Measurements from ENCODE around the gene GHR. TPM values are rescaled to one million over a fixed set of nuclear protein-coding genes. Genes with fewer than 3 reads are reported as not detected.

GHR gene
- total RNA-seq, 2 experiments from 2014 or later = not detected

DNA sequence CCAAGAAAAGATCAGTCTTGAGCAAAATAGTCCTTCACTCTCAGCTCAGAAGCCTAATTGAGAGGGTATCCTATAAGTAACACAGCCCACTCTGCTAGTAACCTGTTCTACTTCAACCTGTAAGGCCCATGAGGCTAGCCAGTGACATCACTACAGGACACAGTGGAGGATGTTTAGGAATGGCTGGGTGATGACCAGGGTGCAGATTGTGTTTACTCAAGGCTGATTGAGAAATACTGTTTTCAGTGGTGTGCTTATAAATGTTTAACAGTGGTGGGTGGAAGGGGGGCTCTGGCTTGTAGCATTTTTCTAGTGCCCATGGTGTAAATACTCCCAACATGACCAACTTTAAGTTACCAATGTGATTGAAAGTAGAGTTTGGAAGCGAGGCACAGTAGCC, 173.6 kb downstream of the GHR start:
- Mint-ChIP-seq H3K9me3 (no peaks in the 10 kb centered on the region), H3K4me1 (ENCODE audit: low read depth) (no peaks in the 10 kb centered on the region), H3K27ac (no peak overlapping the region), H3K4me3 (no peak overlapping the region), H3K36me3 (ENCODE audit: low read depth) (no peaks in the 10 kb centered on the region), H3K27me3 (peaks cover 4% of the 10 kb centered on the region)
- ChIA-PET POLR2A (no interaction called here), CTCF (no interaction called here)
- TF ChIP-seq, protein P1, sequence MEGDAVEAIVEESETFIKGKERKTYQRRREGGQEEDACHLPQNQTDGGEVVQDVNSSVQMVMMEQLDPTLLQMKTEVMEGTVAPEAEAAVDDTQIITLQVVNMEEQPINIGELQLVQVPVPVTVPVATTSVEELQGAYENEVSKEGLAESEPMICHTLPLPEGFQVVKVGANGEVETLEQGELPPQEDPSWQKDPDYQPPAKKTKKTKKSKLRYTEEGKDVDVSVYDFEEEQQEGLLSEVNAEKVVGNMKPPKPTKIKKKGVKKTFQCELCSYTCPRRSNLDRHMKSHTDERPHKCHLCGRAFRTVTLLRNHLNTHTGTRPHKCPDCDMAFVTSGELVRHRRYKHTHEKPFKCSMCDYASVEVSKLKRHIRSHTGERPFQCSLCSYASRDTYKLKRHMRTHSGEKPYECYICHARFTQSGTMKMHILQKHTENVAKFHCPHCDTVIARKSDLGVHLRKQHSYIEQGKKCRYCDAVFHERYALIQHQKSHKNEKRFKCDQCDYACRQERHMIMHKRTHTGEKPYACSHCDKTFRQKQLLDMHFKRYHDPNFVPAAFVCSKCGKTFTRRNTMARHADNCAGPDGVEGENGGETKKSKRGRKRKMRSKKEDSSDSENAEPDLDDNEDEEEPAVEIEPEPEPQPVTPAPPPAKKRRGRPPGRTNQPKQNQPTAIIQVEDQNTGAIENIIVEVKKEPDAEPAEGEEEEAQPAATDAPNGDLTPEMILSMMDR (IDR thresholded peaks at IDR 0.05) = no peak
- intact Hi-C loops (cut with micrococcal nuclease) = no loop called here
- ATAC-seq = no peak
- DNase-seq = no peak

DNA sequence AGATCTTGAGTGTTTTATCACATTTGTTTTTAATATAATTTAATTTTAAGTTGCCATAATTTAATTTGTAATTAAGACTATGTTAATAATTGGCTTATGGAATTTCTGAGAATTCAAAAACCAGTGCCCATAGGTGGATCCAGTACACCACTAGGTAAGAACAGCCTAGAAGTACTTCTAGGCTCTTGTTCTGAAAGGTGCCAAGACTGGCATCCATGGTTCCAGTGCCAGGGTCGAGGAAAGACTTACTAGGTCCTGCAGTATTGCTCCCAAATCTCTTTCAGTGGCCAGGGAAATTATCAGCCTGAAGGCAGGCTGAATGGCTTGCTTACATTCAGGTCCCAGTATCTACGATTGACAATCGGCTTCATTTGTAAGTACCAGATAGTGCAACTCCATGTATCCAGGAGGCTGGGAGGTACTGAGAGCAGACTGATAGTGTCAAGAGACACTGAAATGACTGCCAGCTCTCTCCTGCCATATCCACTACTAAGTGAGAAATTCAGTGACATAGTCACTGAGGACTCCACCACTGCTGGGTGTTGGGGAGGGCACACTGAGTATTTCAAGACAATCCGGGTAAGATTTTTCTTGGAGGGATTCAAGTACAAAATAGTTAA, 174.2 kb downstream of the GHR start:
- ChIA-PET POLR2A (no interaction called here), CTCF (no interaction called here)
- ATAC-seq = no peak
- TF ChIP-seq, protein P1 (IDR thresholded peaks at IDR 0.05) = no peak
- Mint-ChIP-seq H3K27me3 (peaks cover 4% of the 10 kb centered on the region), H3K27ac (no peak overlapping the region), H3K36me3 (ENCODE audit: low read depth) (no peaks in the 10 kb centered on the region), H3K4me1 (ENCODE audit: low read depth) (no peaks in the 10 kb centered on the region), H3K9me3 (no peaks in the 10 kb centered on the region), H3K4me3 (no peak overlapping the region)
- intact Hi-C loops (cut with micrococcal nuclease) = no loop called here
- no peak for DNase-seq

DNA sequence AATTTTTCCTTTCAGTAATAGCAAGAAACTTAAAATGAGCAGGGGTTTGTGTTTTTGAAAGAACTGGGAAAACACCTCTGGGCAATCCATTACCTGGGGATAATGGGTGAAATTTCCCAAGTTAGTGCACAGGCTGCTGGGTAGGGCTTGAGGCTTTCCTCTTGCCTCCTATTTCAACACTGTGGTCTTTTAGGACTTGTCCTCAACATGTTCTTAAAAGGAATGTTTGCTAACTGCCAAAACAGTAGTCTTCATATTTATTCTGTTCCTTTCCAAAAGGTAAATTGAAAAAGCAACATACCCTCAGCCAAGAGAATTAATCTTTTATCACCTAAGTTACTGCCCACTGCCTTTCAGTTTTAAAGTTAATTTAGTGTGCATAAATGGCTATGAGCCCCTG, 175.1 kb downstream of the GHR start:
- ChIA-PET POLR2A (no interaction called here), CTCF (no interaction called here)
- peaks cover 4% of the 10 kb centered on the region for H3K27me3 Mint-ChIP-seq
- intact Hi-C loops (cut with micrococcal nuclease) = no loop called here
- no peak overlapping the region for H3K4me3 Mint-ChIP-seq
- DNase-seq (no peak), ATAC-seq (no peak)
- H3K36me3 Mint-ChIP-seq (ENCODE audit: low read depth) = no peaks in the 10 kb centered on the region
- H3K9me3 Mint-ChIP-seq = no peaks in the 10 kb centered on the region
- TF ChIP-seq, protein P1 (IDR thresholded peaks at IDR 0.05) = no peak
- no peak overlapping the region for H3K27ac Mint-ChIP-seq
- no peaks in the 10 kb centered on the region for H3K4me1 Mint-ChIP-seq (ENCODE audit: low read depth)

DNA sequence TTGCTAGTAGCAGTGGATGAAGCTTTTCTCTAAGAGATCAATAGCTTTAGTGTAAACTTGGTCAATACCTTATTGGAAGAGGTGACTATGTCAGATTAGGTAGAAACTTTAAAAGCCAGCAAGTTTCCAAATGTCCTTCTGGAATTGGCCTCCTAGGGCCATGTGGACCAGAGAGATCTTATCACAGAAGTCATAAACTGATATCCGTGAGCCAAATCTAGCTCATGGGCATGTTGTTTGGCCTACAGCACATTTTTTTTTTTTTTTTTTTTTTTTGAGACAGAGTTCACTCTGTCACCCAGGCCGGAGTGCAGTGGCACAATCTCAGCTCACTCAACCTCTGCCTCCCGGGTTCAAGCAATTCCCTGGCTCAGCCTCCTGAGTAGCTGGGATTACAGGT, 175.9 kb downstream of the GHR start:
- H3K27me3 Mint-ChIP-seq = peaks cover 1% of the 10 kb centered on the region
- ATAC-seq (no peak), DNase-seq (no peak)
- H3K36me3 Mint-ChIP-seq (ENCODE audit: low read depth) = no peaks in the 10 kb centered on the region
- ChIA-PET POLR2A (no interaction called here), CTCF (no interaction called here)
- H3K4me3 Mint-ChIP-seq = no peak overlapping the region
- intact Hi-C loops (cut with micrococcal nuclease) = no loop called here
- H3K9me3 Mint-ChIP-seq = no peaks in the 10 kb centered on the region
- no peak overlapping the region for H3K27ac Mint-ChIP-seq
- no peaks in the 10 kb centered on the region for H3K4me1 Mint-ChIP-seq (ENCODE audit: low read depth)
- TF ChIP-seq, protein P1 (IDR thresholded peaks at IDR 0.05) = no peak

DNA sequence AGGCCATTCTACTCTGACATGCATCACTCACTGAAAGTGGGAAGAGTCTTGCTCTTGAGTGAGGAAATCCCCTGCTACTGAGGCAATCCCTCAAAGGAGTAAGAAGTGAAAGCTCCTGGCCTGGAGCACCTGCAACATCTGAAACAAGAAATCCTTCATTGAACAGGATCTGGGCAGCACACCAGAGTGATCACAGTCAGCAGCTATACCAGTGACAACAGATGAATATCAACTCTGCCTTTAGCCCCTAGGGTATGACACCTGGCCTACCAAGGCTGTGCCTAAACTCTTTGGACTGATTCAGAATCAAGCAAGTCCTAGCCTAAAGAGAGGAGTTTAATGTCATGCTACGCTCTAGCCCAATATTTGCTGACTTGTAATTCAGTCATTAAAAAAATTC, 177.2 kb downstream of the GHR start:
- ChIA-PET CTCF (interaction anchor here (1.4 kb wide), 1 partner anchor 17 kb away, joined by 6 read pairs; no protein-coding TSS in a partner anchor), POLR2A (no interaction called here)
- intact Hi-C loops (cut with micrococcal nuclease) = no loop called here
- no peak overlapping the region for H3K27ac Mint-ChIP-seq
- no peaks in the 10 kb centered on the region for H3K36me3 Mint-ChIP-seq (ENCODE audit: low read depth)
- peaks cover 1% of the 10 kb centered on the region for H3K27me3 Mint-ChIP-seq
- no peak overlapping the region for H3K4me3 Mint-ChIP-seq
- no peaks in the 10 kb centered on the region for H3K4me1 Mint-ChIP-seq (ENCODE audit: low read depth)
- no peak for ATAC-seq
- TF ChIP-seq, protein P1 (IDR thresholded peaks at IDR 0.05) = no peak
- no peaks in the 10 kb centered on the region for H3K9me3 Mint-ChIP-seq
- no peak for DNase-seq

Measured in activated CD8-positive, alpha-beta T cell treated with anti-CD3 and anti-CD28 coated beads for 36 hours (primary cell).